ENCODE data around the gene SLC4A4.

SLC4A4 gene

GRCh38 chr4:71426381-71427042 lies 87.7 kb downstream of the SLC4A4 start:
- no peak for DNase-seq

GRCh38 chr4:71429106-71429505 lies 90.3 kb downstream of the SLC4A4 start:
- DNase-seq: no peak

- no peak for DNase-seq
Measured at GRCh38 chr4:71429962-71430361, 91.1 kb downstream of the SLC4A4 start.

GRCh38 chr4:71430609-71431008 lies 91.8 kb downstream of the SLC4A4 start:
- DNase-seq: no peak

GRCh38 chr4:71440612-71441011 lies 101.8 kb downstream of the SLC4A4 start:
- no peak for DNase-seq

- DNase-seq: no peak
Measured at GRCh38 chr4:71441186-71442169, 102.7 kb downstream of the SLC4A4 start.

- DNase-seq: no peak
Measured at GRCh38 chr4:71442336-71442735, 103.5 kb downstream of the SLC4A4 start.

GRCh38 chr4:71444395-71444794 lies 105.6 kb downstream of the SLC4A4 start:
- no peak for DNase-seq

- DNase-seq: no peak
Measured at GRCh38 chr4:71445811-71446210, 107.0 kb downstream of the SLC4A4 start.

GRCh38 chr4:71446479-71447081 lies 107.8 kb downstream of the SLC4A4 start:
- DNase-seq: no peak

- DNase-seq: no peak
Measured at GRCh38 chr4:71449040-71449439, 110.2 kb downstream of the SLC4A4 start.

GRCh38 chr4:71449878-71450277 lies 111.1 kb downstream of the SLC4A4 start:
- no peak for DNase-seq

- DNase-seq: no peak
Measured at GRCh38 chr4:71453531-71453930, 114.7 kb downstream of the SLC4A4 start.

GRCh38 chr4:71456841-71457240 lies 118.0 kb downstream of the SLC4A4 start:
- no peak for DNase-seq

GRCh38 chr4:71460371-71460770 lies 121.6 kb downstream of the SLC4A4 start:
- DNase-seq: no peak

GRCh38 chr4:71461422-71461821 lies 122.6 kb downstream of the SLC4A4 start:
- no peak for DNase-seq

GRCh38 chr4:71466775-71467174 lies 128.0 kb downstream of the SLC4A4 start:
- DNase-seq: no peak

GRCh38 chr4:71468116-71468710 lies 129.4 kb downstream of the SLC4A4 start:
- no peak for DNase-seq

GRCh38 chr4:71469541-71469940 lies 130.7 kb downstream of the SLC4A4 start:
- no peak for DNase-seq

- no peak for DNase-seq
Measured at GRCh38 chr4:71470524-71470923, 131.7 kb downstream of the SLC4A4 start.

- DNase-seq: no peak
Measured at GRCh38 chr4:71472946-71473345, 134.1 kb downstream of the SLC4A4 start.

- no peak for DNase-seq
Measured at GRCh38 chr4:71473541-71474240, 134.9 kb downstream of the SLC4A4 start.

- DNase-seq: no peak
Measured at GRCh38 chr4:71474731-71475130, 135.9 kb downstream of the SLC4A4 start.

Data from stimulated activated CD4-positive, alpha-beta T cell treated with anti-CD3 and anti-CD28 coated beads, Interleukin-4, amount 100 ng/mL, for 4 hours (primary cell).